Measurements from ENCODE around the gene PGLYRP3.

Gene PGLYRP3

DNA sequence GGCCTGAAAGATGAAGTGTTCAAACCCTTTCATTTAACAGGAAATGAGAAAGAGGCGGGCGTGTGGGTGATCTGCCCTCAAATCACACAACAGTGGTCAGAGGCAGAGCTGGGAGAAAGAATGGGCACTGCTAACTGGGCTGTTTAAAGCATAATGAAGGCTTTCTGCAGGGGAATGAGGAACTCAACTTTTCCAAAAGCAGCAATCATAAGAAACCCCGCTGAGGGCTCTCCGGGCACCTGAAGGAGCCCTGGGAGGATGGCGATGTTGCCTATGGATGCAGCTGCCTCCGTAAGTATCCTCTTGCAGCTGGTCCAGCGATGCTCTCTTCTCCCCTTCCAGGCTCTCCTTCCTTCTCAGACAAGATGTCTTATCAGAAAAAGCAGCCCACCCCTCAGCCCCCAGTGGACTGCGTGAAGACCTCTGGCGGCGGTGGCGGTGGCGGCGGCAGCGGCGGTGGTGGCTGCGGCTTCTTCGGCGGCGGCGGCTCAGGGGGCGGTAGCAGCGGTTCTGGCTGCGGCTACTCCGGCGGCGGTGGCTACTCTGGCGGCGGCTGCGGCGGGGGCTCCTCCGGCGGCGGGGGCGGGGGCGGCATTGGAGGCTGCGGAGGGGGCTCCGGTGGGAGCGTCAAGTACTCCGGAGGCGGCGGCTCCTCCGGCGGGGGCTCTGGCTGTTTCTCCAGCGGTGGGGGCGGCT lies 52.0 kb downstream of the PGLYRP3 start:
- Histone ChIP-seq H2AFZ (ENCODE audit: low read depth, low read length) (no peak overlapping the region), H2AK5ac (ENCODE audit: low read length, severe bottlenecking) (no peak overlapping the region), H3K4me1 (ENCODE audit: control insufficient read depth, insufficient read depth, low read depth, low read length) (peaks cover 7% of the 10 kb centered on the region), H2BK15ac (ENCODE audit: low read depth, poor library complexity, severe bottlenecking) (peak overlapping the region; percentile 23), H4K8ac (ENCODE audit: low read length) (no peak overlapping the region), H3K4me3 (ENCODE audit: insufficient read depth in 1 of 2, low read depth in 1 of 2, low read length in 2 of 2) (peak overlapping the region in 1 of 2 experiments; percentile 46), H3K23ac (ENCODE audit: low read length in 2 of 2) (no peak overlapping the region), H3K4ac (ENCODE audit: low read depth in 1 of 2, low read length in 2 of 2) (no peak overlapping the region), H3K9ac (ENCODE audit: low read length) (no peak overlapping the region), H3K9me3 (ENCODE audit: control insufficient read depth, low read length) (no peaks in the 10 kb centered on the region), H3K79me1 (replicated peaks; ENCODE audit: low read length, poor library complexity, severe bottlenecking) (no peaks in the 10 kb centered on the region), H2BK12ac (ENCODE audit: low read length in 2 of 2) (no peak overlapping the region), H3K4me2 (ENCODE audit: low read length, poor library complexity, severe bottlenecking) (peak overlapping the region; percentile 36), H3K27ac (ENCODE audit: low read length, poor library complexity, severe bottlenecking) (no peak overlapping the region), H4K91ac (ENCODE audit: low read length) (no peak overlapping the region), H3K27me3 (ENCODE audit: control insufficient read depth in 1 of 2, insufficient read depth in 1 of 2, low read length in 2 of 2) (peaks cover 46 to 56% of the 10 kb centered on the region in 2 experiments), H3K18ac (ENCODE audit: low read depth in 1 of 2, low read length in 2 of 2) (no peak overlapping the region), H3K36me3 (ENCODE audit: control insufficient read depth in 1 of 2, insufficient read depth in 2 of 2, low read depth in 1 of 2, low read length in 2 of 2) (no peaks in the 10 kb centered on the region), H2BK120ac (ENCODE audit: low read depth, low read length) (no peak overlapping the region), H3K14ac (ENCODE audit: low read length in 2 of 2) (no peak overlapping the region), H2BK5ac (ENCODE audit: low read depth, low read length, poor library complexity, severe bottlenecking) (no peak overlapping the region)
- no peak for DNase-seq
- WGBS = 27% methylated on average over 24 of the region's 45 CpGs

DNA sequence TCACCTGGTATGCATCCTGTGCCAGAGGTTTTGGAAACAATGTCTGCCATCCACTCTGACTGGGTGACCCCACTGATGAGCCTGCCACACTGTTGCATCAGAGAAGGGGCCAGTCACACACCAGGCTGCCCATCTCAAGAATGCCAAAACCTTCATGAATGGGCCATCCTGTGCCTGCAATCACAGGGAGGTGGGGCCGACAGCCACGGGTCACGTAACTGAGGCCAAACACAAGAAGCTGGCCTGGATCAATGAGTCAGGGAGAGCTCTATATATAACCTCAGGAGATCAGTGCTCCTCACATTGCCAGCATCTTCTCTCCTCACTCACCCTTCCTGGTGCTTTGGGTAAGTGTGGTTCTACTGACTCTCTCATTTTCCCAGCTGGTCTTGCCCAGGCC lies 53.4 kb downstream of the PGLYRP3 start, which contains the start of gene LORICRIN:
TSS of gene LORICRIN (plus strand) at position 301 of the 400 bp plus-strand sequence. CDS start 1,263 bp downstream, outside the sequence.
- H3K9ac ChIP-seq (ENCODE audit: low read length) = no peak within 1 kb of the TSS
- H2BK15ac ChIP-seq (ENCODE audit: low read depth, poor library complexity, severe bottlenecking) = no peak within 1 kb of the TSS

DNA sequence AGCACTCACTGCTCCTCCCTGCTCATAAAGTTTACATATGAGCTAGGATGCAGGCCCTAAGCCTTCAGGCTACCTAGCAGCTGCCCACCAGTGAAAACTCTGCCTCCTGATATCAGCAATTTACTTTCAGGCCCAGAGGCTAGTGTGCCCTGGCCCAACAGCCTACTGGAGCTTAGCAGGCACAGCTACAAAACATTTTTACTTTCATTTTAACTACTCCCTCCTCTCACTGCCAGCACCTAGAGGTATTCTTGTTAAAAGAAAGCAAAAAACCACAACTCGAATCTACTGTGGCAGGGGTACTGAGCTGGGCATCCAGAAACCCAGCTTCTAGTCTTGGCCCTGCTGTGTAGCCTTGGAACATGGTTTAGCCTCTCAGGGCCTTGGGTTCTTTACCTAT lies 59.1 kb downstream of the PGLYRP3 start:
- no peaks in the 10 kb centered on the region for H3K9me3 ChIP-seq (ENCODE audit: control insufficient read depth, low read length)
- no peak overlapping the region for H2BK15ac ChIP-seq (ENCODE audit: low read depth, poor library complexity, severe bottlenecking)
- no peak overlapping the region for H3K27ac ChIP-seq (ENCODE audit: low read length, poor library complexity, severe bottlenecking)
- H3K79me1 ChIP-seq (replicated peaks; ENCODE audit: low read length, poor library complexity, severe bottlenecking) = no peaks in the 10 kb centered on the region
- no peaks in the 10 kb centered on the region for H3K36me3 ChIP-seq (ENCODE audit: control insufficient read depth in 1 of 2, insufficient read depth in 2 of 2, low read depth in 1 of 2, low read length in 2 of 2)
- 5% methylated on average over 1 of the region's 1 CpG for WGBS
- no peak overlapping the region for H4K8ac ChIP-seq (ENCODE audit: low read length)
- H3K4ac ChIP-seq (ENCODE audit: low read depth in 1 of 2, low read length in 2 of 2) = no peak overlapping the region
- H2BK12ac ChIP-seq (ENCODE audit: low read length in 2 of 2) = no peak overlapping the region
- H3K27me3 ChIP-seq (ENCODE audit: control insufficient read depth in 1 of 2, insufficient read depth in 1 of 2, low read length in 2 of 2) = peaks cover 3 to 33% of the 10 kb centered on the region in 2 experiments
- H3K4me3 ChIP-seq (ENCODE audit: insufficient read depth in 1 of 2, low read depth in 1 of 2, low read length in 2 of 2) = no peak overlapping the region
- DNase-seq = no peak
- H2BK120ac ChIP-seq (ENCODE audit: low read depth, low read length) = no peak overlapping the region
- no peak overlapping the region for H2AK5ac ChIP-seq (ENCODE audit: low read length, severe bottlenecking)
- no peak overlapping the region for H3K23ac ChIP-seq (ENCODE audit: low read length in 2 of 2)
- H3K18ac ChIP-seq (ENCODE audit: low read depth in 1 of 2, low read length in 2 of 2) = no peak overlapping the region
- H3K9ac ChIP-seq (ENCODE audit: low read length) = no peak overlapping the region
- no peak overlapping the region for H3K14ac ChIP-seq (ENCODE audit: low read length in 2 of 2)
- H3K4me2 ChIP-seq (ENCODE audit: low read length, poor library complexity, severe bottlenecking) = no peak overlapping the region
- no peak overlapping the region for H2BK5ac ChIP-seq (ENCODE audit: low read depth, low read length, poor library complexity, severe bottlenecking)
- H4K91ac ChIP-seq (ENCODE audit: low read length) = no peak overlapping the region
- H2AFZ ChIP-seq (ENCODE audit: low read depth, low read length) = no peak overlapping the region
- no peaks in the 10 kb centered on the region for H3K4me1 ChIP-seq (ENCODE audit: control insufficient read depth, insufficient read depth, low read depth, low read length)

More for the DNA sequence above, 53.4 kb downstream of the PGLYRP3 start, which contains the start of gene LORICRIN:
- Histone ChIP-seq H2AK5ac (ENCODE audit: low read length, severe bottlenecking) (no peak within 1 kb of the TSS), H4K91ac (ENCODE audit: low read length) (no peak within 1 kb of the TSS), H3K4me3 (ENCODE audit: insufficient read depth in 1 of 2, low read depth in 1 of 2, low read length in 2 of 2) (no peak within 1 kb of the TSS), H3K4me2 (ENCODE audit: low read length, poor library complexity, severe bottlenecking) (no peak within 1 kb of the TSS), H3K4me1 (ENCODE audit: control insufficient read depth, insufficient read depth, low read depth, low read length) (peaks cover 7% of the 10 kb centered on the region), H3K79me1 (replicated peaks; ENCODE audit: low read length, poor library complexity, severe bottlenecking) (no peaks in the 10 kb centered on the region), H2AFZ (ENCODE audit: low read depth, low read length) (no peak within 1 kb of the TSS), H2BK120ac (ENCODE audit: low read depth, low read length) (no peak within 1 kb of the TSS), H3K4ac (ENCODE audit: low read depth in 1 of 2, low read length in 2 of 2) (no peak within 1 kb of the TSS), H2BK12ac (ENCODE audit: low read length in 2 of 2) (no peak within 1 kb of the TSS), H2BK5ac (ENCODE audit: low read depth, low read length, poor library complexity, severe bottlenecking) (no peak within 1 kb of the TSS), H4K8ac (ENCODE audit: low read length) (no peak within 1 kb of the TSS), H3K18ac (ENCODE audit: low read depth in 1 of 2, low read length in 2 of 2) (no peak within 1 kb of the TSS), H3K14ac (ENCODE audit: low read length in 2 of 2) (no peak within 1 kb of the TSS), H3K23ac (ENCODE audit: low read length in 2 of 2) (no peak within 1 kb of the TSS), H3K27me3 (ENCODE audit: control insufficient read depth in 1 of 2, insufficient read depth in 1 of 2, low read length in 2 of 2) (peaks cover 45 to 46% of the 10 kb centered on the region in 2 experiments), H3K9me3 (ENCODE audit: control insufficient read depth, low read length) (no peaks in the 10 kb centered on the region), H3K27ac (ENCODE audit: low read length, poor library complexity, severe bottlenecking) (no peak within 1 kb of the TSS), H3K36me3 (ENCODE audit: control insufficient read depth in 1 of 2, insufficient read depth in 2 of 2, low read depth in 1 of 2, low read length in 2 of 2) (no peaks in the 10 kb centered on the region)
- WGBS = 82% methylated on average over 3 of the region's 3 CpGs
- DNase-seq = no peak

DNA sequence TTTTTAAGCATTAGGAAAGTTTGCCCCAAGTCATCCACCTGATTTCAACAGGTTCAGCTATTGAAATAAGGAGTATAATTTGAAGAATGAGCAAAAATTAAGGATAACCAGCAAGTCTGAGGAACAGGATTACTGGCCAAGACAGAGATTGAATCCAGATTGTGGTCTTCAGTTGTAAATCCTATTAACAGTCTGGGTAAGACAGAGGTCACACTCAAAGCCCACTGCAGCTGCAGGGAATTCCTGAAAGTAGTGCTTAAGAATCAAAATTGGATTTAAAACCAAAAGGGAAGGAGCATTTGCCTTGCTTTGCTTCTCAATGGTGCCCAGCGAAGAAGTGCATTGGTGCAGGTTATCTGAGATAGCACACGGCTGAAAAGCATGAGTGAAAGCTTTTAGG lies 59.7 kb downstream of the PGLYRP3 start:
- H3K4ac ChIP-seq (ENCODE audit: low read depth in 1 of 2, low read length in 2 of 2) = no peak overlapping the region
- no peak overlapping the region for H2BK15ac ChIP-seq (ENCODE audit: low read depth, poor library complexity, severe bottlenecking)
- H4K8ac ChIP-seq (ENCODE audit: low read length) = no peak overlapping the region
- H3K14ac ChIP-seq (ENCODE audit: low read length in 2 of 2) = no peak overlapping the region
- WGBS = 24% methylated on average over 2 of the region's 2 CpGs
- no peak overlapping the region for H3K4me3 ChIP-seq (ENCODE audit: insufficient read depth in 1 of 2, low read depth in 1 of 2, low read length in 2 of 2)
- H3K9me3 ChIP-seq (ENCODE audit: control insufficient read depth, low read length) = no peaks in the 10 kb centered on the region
- no peaks in the 10 kb centered on the region for H3K36me3 ChIP-seq (ENCODE audit: control insufficient read depth in 1 of 2, insufficient read depth in 2 of 2, low read depth in 1 of 2, low read length in 2 of 2)
- H3K23ac ChIP-seq (ENCODE audit: low read length in 2 of 2) = no peak overlapping the region
- H2AFZ ChIP-seq (ENCODE audit: low read depth, low read length) = no peak overlapping the region
- no peak overlapping the region for H3K9ac ChIP-seq (ENCODE audit: low read length)
- no peak overlapping the region for H2BK12ac ChIP-seq (ENCODE audit: low read length in 2 of 2)
- no peak overlapping the region for H2BK5ac ChIP-seq (ENCODE audit: low read depth, low read length, poor library complexity, severe bottlenecking)
- H2BK120ac ChIP-seq (ENCODE audit: low read depth, low read length) = no peak overlapping the region
- no peaks in the 10 kb centered on the region for H3K79me1 ChIP-seq (replicated peaks; ENCODE audit: low read length, poor library complexity, severe bottlenecking)
- no peak overlapping the region for H4K91ac ChIP-seq (ENCODE audit: low read length)
- H3K27ac ChIP-seq (ENCODE audit: low read length, poor library complexity, severe bottlenecking) = no peak overlapping the region
- H3K4me1 ChIP-seq (ENCODE audit: control insufficient read depth, insufficient read depth, low read depth, low read length) = no peaks in the 10 kb centered on the region
- no peak overlapping the region for H2AK5ac ChIP-seq (ENCODE audit: low read length, severe bottlenecking)
- DNase-seq = no peak
- H3K27me3 ChIP-seq (ENCODE audit: control insufficient read depth in 1 of 2, insufficient read depth in 1 of 2, low read length in 2 of 2) = peaks cover 0 to 34% of the 10 kb centered on the region in 2 experiments
- no peak overlapping the region for H3K4me2 ChIP-seq (ENCODE audit: low read length, poor library complexity, severe bottlenecking)
- H3K18ac ChIP-seq (ENCODE audit: low read depth in 1 of 2, low read length in 2 of 2) = no peak overlapping the region

Data from mesenchymal stem cell (in vitro differentiated cells and primary cell).